SU-DHL-6 (cell line): ENCODE measurements around the gene HAPLN3.

Experiments
- H2AFZ ChIP-seq: fragments of 200-600 bp; sonication (generic); 2 replicates; pipeline ENCODE4 v1.6.1; 2014; ENCODE audit warnings: low read depth, mild to moderate bottlenecking, moderate library complexity, mixed read lengths, antibody characterized with exemption, low read length; ENCODE audit not compliant: severe bottlenecking
- H3F3A ChIP-seq: fragments of 200-600 bp; shearing (Covaris generic); 2 replicates; pipeline ENCODE4 v1.6.0; 2016; ENCODE audit warnings: antibody characterized with exemption, mild to moderate bottlenecking; ENCODE audit not compliant: insufficient read depth
- H3K27ac ChIP-seq: fragments of 200-600 bp; sonication (generic); 2 replicates; pipeline ENCODE4 v1.5.1; 2016; ENCODE audit warnings: low read depth, mild to moderate bottlenecking, low read length, moderate library complexity, mixed read lengths
- H3K27me3 ChIP-seq: fragments of 200-600 bp; sonication (generic), shearing (Covaris generic); 2 replicates; pipeline ENCODE4 v1.6.0; 2014; ENCODE audit warnings: mild to moderate bottlenecking, low read length
- H3K36me3 ChIP-seq: fragments of 200-600 bp; sonication (generic); 2 replicates; pipeline ENCODE4 v1.6.1; 2014; ENCODE audit warnings: mild to moderate bottlenecking, low read length, mixed read lengths
- H3K4me2 ChIP-seq: fragments of 300-600, 200-600 bp; shearing (Covaris generic), sonication (generic); 2 replicates; pipeline ENCODE4 v1.6.0; 2014; ENCODE audit warnings: low read length, low read depth, mild to moderate bottlenecking; ENCODE audit not compliant: poor library complexity, severe bottlenecking
- H3K4me3 ChIP-seq: fragments of 200-600 bp; sonication (generic); 2 replicates; pipeline ENCODE4 v1.5.1; 2014; ENCODE audit warnings: antibody characterized with exemption, low read length, mild to moderate bottlenecking, mixed read lengths; ENCODE audit not compliant: insufficient read depth, poor library complexity, severe bottlenecking
- H3K79me2 ChIP-seq: fragments of 200-600 bp; sonication (generic); 2 replicates; pipeline ENCODE4 v1.6.1; 2014; ENCODE audit warnings: mild to moderate bottlenecking, low read length, moderate library complexity; ENCODE audit not compliant: insufficient read depth
- H3K9ac ChIP-seq: fragments of 200-600 bp; sonication (generic); 2 replicates; pipeline ENCODE4 v1.7.0; 2014; ENCODE audit warnings: mild to moderate bottlenecking, low read length
- H3K9me2 ChIP-seq: fragments of 200-600 bp; sonication (generic); replicated peaks from 2 replicates; pipeline ENCODE4 v1.6.1; 2014; ENCODE audit warnings: low read length; ENCODE audit not compliant: insufficient read depth
- H3K9me3 ChIP-seq: fragments of 200-600 bp; sonication (generic); 2 replicates; pipeline ENCODE4 v1.6.1; 2014; ENCODE audit warnings: low read length, mixed read lengths; ENCODE audit not compliant: insufficient read depth
- H4K20me1 ChIP-seq: fragments of 200-600 bp; sonication (generic); 2 replicates; pipeline ENCODE4 v1.6.1; 2014; ENCODE audit warnings: low read depth, mild to moderate bottlenecking, antibody characterized with exemption, low read length, moderate library complexity, mixed read lengths
- EZH2phosphoT487 ChIP-seq: fragments of 200-600 bp; sonication (generic), shearing (Covaris generic); conservative IDR thresholded peaks from 2 replicates; pipeline ENCODE4 v1.6.1; 2018; ENCODE audit warnings: mild to moderate bottlenecking, antibody characterized with exemption, low read length, moderate library complexity, mixed read lengths
- TF ChIP-seq, protein P1 (sequence below): fragments of 200-600 bp; sonication (generic); IDR thresholded peaks from one replicate; pipeline ENCODE4 v1.5.1; 2017; ENCODE audit warnings: antibody characterized with exemption, mild to moderate bottlenecking, low read length, moderate library complexity; ENCODE audit not compliant: insufficient read depth, poor library complexity, severe bottlenecking

Gene HAPLN3

DNA sequence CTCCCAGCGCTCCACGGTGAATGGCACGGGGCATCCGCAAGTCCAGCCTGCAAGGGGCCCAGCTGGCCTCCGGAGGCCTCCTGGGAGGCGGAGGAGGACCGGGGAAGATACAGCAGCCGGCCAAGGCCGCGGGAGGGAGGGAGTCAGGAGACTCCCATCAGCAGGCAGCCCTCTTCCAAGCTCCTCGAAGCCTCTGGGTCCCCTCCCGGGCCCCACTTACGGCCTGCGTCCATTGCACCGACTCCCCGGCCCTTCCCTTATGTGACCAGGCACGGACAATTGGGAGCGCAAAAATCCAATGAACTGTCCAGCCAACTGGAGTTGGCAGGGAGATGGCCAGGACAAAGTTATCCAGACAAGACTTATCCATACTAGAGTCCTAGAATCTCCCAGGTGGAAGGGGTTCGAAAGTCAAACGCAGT is 17.2 kb upstream of the HAPLN3 start:
- Histone ChIP-seq H3K27me3 (no peaks in the 10 kb centered on the region), H3K9me3 (no peaks in the 10 kb centered on the region), H2AFZ (peak overlapping the region; percentile 96), H3K4me3 (peak overlapping the region; percentile 64), H4K20me1 (no peaks in the 10 kb centered on the region), H3K27ac (no peak overlapping the region), H3F3A (no peaks in the 10 kb centered on the region), H3K9me2 (no peaks in the 10 kb centered on the region), H3K36me3 (no peaks in the 10 kb centered on the region), H3K4me2 (peak overlapping the region; percentile 92), H3K79me2 (no peaks in the 10 kb centered on the region), H3K9ac (peak overlapping the region; percentile 66)
- TF ChIP-seq EZH2phosphoT487 = no peak
- TF ChIP-seq, protein P1, sequence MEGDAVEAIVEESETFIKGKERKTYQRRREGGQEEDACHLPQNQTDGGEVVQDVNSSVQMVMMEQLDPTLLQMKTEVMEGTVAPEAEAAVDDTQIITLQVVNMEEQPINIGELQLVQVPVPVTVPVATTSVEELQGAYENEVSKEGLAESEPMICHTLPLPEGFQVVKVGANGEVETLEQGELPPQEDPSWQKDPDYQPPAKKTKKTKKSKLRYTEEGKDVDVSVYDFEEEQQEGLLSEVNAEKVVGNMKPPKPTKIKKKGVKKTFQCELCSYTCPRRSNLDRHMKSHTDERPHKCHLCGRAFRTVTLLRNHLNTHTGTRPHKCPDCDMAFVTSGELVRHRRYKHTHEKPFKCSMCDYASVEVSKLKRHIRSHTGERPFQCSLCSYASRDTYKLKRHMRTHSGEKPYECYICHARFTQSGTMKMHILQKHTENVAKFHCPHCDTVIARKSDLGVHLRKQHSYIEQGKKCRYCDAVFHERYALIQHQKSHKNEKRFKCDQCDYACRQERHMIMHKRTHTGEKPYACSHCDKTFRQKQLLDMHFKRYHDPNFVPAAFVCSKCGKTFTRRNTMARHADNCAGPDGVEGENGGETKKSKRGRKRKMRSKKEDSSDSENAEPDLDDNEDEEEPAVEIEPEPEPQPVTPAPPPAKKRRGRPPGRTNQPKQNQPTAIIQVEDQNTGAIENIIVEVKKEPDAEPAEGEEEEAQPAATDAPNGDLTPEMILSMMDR = no peak

DNA sequence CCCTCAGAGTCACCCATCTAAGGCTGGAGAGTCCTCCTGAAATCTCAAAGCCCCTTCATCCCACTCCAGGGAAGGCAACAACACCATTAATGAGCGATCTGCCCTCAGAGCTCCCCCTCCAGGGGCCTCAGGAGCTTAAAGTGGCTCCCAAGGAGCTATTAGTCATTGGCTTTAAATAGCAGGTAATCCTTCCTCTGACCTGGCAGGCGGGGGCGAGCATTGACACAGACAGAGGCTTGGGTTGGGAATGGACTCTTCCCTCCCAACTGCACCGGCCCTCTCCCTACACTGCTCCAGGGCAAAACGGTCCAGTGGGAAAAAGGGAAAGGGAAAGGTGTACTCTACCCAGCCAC is 16.4 kb upstream of the HAPLN3 start:
- Histone ChIP-seq H3K9me3 (no peaks in the 10 kb centered on the region), H3K27ac (no peak overlapping the region), H3K36me3 (no peaks in the 10 kb centered on the region), H3K9me2 (no peaks in the 10 kb centered on the region), H2AFZ (no peak overlapping the region), H3K4me2 (no peak overlapping the region), H3K9ac (no peak overlapping the region), H3K27me3 (no peaks in the 10 kb centered on the region), H4K20me1 (no peaks in the 10 kb centered on the region), H3K4me3 (no peak overlapping the region), H3F3A (no peaks in the 10 kb centered on the region), H3K79me2 (no peaks in the 10 kb centered on the region)
- TF ChIP-seq EZH2phosphoT487 = no peak
- TF ChIP-seq, protein P1 = no peak

DNA sequence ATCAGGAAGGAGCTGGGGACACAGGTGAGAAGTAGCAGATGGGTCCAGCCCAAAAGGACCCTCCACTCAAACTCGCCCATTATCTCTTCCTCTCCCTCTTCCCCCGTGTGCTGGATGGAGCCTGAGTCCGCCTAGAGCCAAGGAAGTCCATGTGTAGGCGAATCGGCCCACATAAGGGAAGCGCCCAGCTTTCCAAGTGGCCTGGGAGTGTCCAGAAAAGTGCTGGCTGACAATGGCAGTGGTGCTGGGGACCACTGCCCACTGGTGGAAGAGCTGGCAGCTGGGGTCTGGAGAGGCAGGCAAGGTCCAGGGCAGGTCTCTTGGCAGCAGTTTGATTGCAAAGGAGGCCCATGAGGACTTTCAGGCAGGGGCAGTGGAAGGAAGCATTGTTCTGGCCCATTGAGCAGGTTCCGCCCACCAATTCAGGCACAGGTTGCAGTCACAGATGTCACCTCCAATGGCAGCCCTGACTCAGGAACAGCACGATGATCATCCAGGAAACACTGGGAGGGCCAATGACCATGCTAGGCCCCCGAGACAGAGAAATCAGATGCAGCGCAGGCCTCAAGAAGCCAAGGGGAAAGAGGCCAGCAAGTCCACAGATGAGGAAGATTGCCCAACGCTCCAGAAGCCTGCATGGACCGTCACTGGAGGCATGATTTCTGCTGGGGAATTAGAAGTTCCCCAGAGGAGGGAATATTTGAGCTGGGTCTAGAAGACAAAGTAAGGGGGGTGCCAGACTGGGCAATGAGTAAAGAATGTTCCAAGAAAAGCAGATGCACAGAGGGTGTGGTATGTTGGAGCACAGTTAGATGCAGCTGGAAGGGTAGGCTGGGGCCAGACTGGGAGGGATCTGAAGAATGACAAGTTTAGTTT is 14.8 kb upstream of the HAPLN3 start:
- no peak overlapping the region for H3K27ac ChIP-seq
- H3K9ac ChIP-seq = no peak overlapping the region
- no peaks in the 10 kb centered on the region for H4K20me1 ChIP-seq
- H3K79me2 ChIP-seq = no peaks in the 10 kb centered on the region
- no peaks in the 10 kb centered on the region for H3K36me3 ChIP-seq
- no peak overlapping the region for H3K4me2 ChIP-seq
- no peaks in the 10 kb centered on the region for H3K9me3 ChIP-seq
- no peak overlapping the region for H3K4me3 ChIP-seq
- H3K27me3 ChIP-seq = no peaks in the 10 kb centered on the region
- H2AFZ ChIP-seq = no peak overlapping the region
- H3K9me2 ChIP-seq = no peaks in the 10 kb centered on the region
- H3F3A ChIP-seq = no peaks in the 10 kb centered on the region
- no peak for TF ChIP-seq EZH2phosphoT487
- TF ChIP-seq, protein P1 = no peak
